Measurements from ENCODE around the gene SFT2D1. TPM values are rescaled to one million over a fixed set of nuclear protein-coding genes. Genes with fewer than 3 reads are reported as not detected.

The SFT2D1 gene
- total RNA-seq, 2 donors from 2014 or later = 40.7 to 67.5 TPM

DNA sequence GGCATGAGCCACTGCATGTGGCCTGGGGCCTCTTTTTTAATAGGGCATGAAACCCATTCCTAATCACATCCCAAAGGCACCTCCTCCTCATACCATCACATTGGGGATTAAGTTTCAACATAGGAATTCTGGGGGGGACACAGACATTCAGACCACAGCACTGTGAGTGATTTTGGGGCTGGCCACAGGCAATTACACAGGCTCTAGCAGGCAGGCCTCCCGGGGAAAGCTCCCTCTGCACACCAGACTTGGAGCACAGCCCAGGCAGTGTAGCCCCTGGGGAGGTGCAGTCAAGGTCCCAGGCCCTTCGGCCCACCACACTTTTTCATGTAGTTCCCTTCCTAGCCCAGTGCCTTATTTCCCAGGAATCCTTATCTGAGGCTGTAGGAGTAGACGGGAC lies 5.5 kb downstream of the SFT2D1 start:
- ATAC-seq (no peak), DNase-seq (ENCODE audit: low spot score) (no peak)
- Mint-ChIP-seq H3K9me3 (no peaks in the 10 kb centered on the region), H3K27ac (no peak overlapping the region), H3K36me3 (peaks cover 22% of the 10 kb centered on the region), H3K4me3 (no peak overlapping the region), H3K27me3 (no peaks in the 10 kb centered on the region), H3K4me1 (ENCODE audit: low read depth in 2 of 2) (peaks cover 43 to 47% of the 10 kb centered on the region in 2 donors)

DNA sequence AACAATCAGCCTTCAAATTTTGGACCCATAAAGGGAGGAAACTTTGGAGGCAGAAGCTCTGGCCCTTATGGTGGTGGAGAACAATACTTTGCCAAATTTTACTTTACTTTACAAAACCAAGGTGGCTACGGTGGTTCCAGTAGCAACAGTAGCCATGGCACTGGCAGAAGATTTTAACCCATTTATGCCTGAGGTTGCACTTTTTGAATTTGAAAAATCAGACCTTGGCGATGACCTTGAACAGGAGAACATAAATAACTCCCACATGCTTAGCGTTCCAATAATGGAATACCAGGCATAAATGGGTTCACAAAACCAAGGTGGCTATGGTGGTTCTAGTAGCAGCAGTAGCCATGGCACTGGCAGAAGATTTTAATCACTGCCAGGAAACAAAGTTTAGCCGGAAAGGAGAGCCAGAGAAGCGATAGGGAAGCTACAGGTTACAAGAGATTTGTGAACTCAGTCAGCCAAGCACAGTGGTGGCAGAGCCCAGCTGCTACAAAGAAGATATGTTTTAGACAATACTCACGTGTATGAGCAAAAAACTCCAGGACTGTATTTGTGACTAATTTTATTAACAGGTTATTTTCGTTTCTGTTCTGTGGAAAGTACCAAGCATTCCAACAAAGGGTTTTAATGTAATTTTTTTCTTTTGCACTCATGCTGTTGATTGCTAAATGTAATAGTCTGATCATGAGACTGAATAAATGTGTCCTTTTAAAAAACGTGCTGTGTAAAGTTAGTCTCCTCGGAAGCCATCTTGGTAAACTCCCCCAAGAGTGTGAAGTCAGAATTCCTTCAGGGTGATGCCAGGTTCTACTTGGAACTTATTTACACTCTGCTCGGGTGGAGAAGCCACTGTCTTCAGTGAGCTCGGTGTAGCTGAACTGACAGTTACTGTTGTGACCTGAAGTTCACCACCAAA lies 6.7 kb downstream of the SFT2D1 start:
- DNase-seq (ENCODE audit: low spot score) (no peak), ATAC-seq (no peak)
- Mint-ChIP-seq H3K27ac (peak overlapping the region in 1 of 2 donors; percentile 85), H3K27me3 (no peaks in the 10 kb centered on the region), H3K9me3 (no peaks in the 10 kb centered on the region), H3K4me3 (peak overlapping the region; percentile 95), H3K36me3 (peaks cover 22% of the 10 kb centered on the region), H3K4me1 (ENCODE audit: low read depth in 2 of 2) (peaks cover 41% of the 10 kb centered on the region in 2 donors)

DNA sequence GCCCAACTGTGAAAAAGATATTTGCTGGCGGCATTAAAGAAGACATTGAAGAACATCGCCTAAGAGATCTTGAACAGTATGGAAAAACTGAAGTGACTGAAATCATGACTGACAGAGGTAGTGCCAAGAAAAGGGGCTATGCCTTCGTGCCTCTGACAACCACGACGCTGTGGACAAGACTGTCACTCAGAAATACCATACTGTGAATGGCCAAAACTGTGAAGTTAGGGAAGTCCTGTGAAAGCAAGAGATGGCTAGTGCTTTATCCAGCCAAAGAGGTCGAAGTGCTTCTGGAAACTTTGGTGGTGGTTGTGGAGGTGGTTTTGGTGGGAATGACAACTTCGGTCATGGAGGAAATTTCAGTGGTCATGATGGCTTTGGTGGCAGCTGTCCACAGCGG lies 7.5 kb downstream of the SFT2D1 start:
- Mint-ChIP-seq H3K4me3 (peak overlapping the region; percentile 95), H3K27me3 (no peaks in the 10 kb centered on the region), H3K9me3 (no peaks in the 10 kb centered on the region), H3K27ac (peak overlapping the region; percentile 79 to 85), H3K4me1 (ENCODE audit: low read depth in 2 of 2) (peaks cover 41% of the 10 kb centered on the region in 2 donors), H3K36me3 (peaks cover 22% of the 10 kb centered on the region)
- DNase-seq (ENCODE audit: low spot score) (no peak), ATAC-seq (no peak)

DNA sequence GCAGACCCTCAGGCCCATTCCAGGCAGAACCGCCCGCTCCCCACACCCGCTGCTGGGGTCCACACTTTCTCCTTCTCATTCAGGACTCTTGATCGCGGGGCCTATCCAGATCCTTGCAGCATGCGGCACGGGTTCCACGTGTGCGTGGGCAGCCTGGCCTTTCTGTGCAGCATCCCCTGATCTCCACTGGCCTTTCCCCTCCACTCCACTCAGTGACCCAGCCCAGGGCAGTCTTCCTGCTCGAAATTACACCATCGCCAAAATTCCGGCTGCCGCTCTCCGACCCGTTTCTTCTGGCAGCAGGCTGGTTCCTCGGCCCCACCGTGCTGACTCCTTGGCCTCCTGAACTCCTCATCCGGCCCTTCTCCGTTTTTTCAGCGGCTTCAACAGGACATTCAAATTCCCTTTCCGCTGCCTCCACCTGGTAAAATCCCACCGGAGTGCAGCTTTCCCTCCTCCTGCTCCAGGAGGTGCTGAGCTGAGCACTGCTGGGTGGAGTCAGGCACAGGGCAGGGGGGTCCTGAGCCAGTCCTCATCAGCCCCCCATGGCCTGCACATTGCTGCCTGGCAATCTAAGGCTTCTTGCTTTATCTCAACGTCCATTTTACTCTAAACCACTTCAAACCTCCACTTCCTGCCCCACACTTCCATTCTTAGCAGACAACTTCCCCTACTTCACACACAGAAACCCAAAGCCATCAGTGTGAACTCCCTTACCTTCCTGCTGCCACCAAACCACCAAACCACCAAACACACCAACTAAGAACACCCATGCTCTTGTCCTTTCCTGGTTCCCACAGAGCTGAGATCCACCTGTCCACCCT lies 9.0 kb downstream of the SFT2D1 start:
- Mint-ChIP-seq H3K27ac (peak overlapping the region; percentile 79 to 85), H3K4me3 (peak overlapping the region; percentile 95), H3K36me3 (peaks cover 22% of the 10 kb centered on the region), H3K27me3 (no peaks in the 10 kb centered on the region), H3K9me3 (no peaks in the 10 kb centered on the region), H3K4me1 (ENCODE audit: low read depth in 2 of 2) (peaks cover 48 to 50% of the 10 kb centered on the region in 2 donors)
- peak; percentile 91 to 92 for ATAC-seq
- DNase-seq (ENCODE audit: low spot score) = peak; percentile 79

GRCh38 chr6:166331503-166332415 lies 10.6 kb downstream of the SFT2D1 start:
- peaks cover 47 to 52% of the 10 kb centered on the region in 2 donors for H3K4me1 Mint-ChIP-seq (ENCODE audit: low read depth in 2 of 2)
- ATAC-seq (no peak), DNase-seq (ENCODE audit: low spot score) (no peak)
- H3K36me3 Mint-ChIP-seq = peaks cover 16% of the 10 kb centered on the region
- H3K4me3 Mint-ChIP-seq = peak overlapping the region; percentile 95
- no peaks in the 10 kb centered on the region for H3K9me3 Mint-ChIP-seq
- peak overlapping the region in 1 of 2 donors; percentile 85 for H3K27ac Mint-ChIP-seq
- H3K27me3 Mint-ChIP-seq = no peaks in the 10 kb centered on the region

GRCh38 chr6:166330612-166331011 lies 11.7 kb downstream of the SFT2D1 start:
- peaks cover 20% of the 10 kb centered on the region for H3K36me3 Mint-ChIP-seq

GRCh38 chr6:166325383-166326042 lies 16.8 kb downstream of the SFT2D1 start:
- H3K4me3 Mint-ChIP-seq = peak overlapping the region; percentile 41
- no peaks in the 10 kb centered on the region for H3K9me3 Mint-ChIP-seq
- peaks cover 15% of the 10 kb centered on the region for H3K36me3 Mint-ChIP-seq
- ATAC-seq (peak; percentile 53 to 61), DNase-seq (ENCODE audit: low spot score) (no peak)
- peak overlapping the region in 1 of 2 donors; percentile 29 for H3K27ac Mint-ChIP-seq
- no peaks in the 10 kb centered on the region for H3K27me3 Mint-ChIP-seq
- H3K4me1 Mint-ChIP-seq (ENCODE audit: low read depth in 2 of 2) = peaks cover 31 to 39% of the 10 kb centered on the region in 2 donors

More at GRCh38 chr6:166330612-166331011, 11.7 kb downstream of the SFT2D1 start:
- ATAC-seq = no peak
- H3K27me3 Mint-ChIP-seq = no peaks in the 10 kb centered on the region
- DNase-seq (ENCODE audit: low spot score) = peak; percentile 60
- H3K9me3 Mint-ChIP-seq = no peaks in the 10 kb centered on the region
- H3K4me3 Mint-ChIP-seq = no peak overlapping the region
- H3K4me1 Mint-ChIP-seq (ENCODE audit: low read depth in 2 of 2) = peaks cover 56 to 63% of the 10 kb centered on the region in 2 donors
- no peak overlapping the region for H3K27ac Mint-ChIP-seq

DNA sequence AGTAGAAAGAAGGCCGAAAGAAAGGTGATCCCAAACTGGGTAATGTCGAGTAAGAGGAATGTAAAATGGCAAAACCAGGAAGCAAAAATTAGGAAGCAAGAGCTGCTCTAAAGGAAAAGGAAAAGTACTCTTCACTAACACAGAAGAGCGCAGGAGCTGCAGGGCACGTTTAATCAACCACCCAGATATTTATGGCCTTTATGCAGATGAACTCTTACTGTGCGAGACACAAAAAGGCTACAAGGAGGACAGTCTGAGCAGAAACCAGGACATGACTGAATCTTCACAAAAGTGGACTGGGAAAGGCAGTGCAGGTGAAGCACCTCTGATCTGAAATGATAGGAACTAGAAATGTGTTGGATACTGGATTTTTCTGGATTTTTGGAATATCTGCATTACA lies 18.9 kb downstream of the SFT2D1 start:
- H3K27ac Mint-ChIP-seq = no peak overlapping the region
- DNase-seq (ENCODE audit: low spot score) = no peak
- no peak overlapping the region for H3K4me3 Mint-ChIP-seq
- H3K4me1 Mint-ChIP-seq (ENCODE audit: low read depth in 2 of 2) = peaks cover 31% of the 10 kb centered on the region in 2 donors
- peaks cover 15% of the 10 kb centered on the region for H3K36me3 Mint-ChIP-seq
- ATAC-seq = no peak
- no peaks in the 10 kb centered on the region for H3K27me3 Mint-ChIP-seq
- H3K9me3 Mint-ChIP-seq = no peaks in the 10 kb centered on the region

DNA sequence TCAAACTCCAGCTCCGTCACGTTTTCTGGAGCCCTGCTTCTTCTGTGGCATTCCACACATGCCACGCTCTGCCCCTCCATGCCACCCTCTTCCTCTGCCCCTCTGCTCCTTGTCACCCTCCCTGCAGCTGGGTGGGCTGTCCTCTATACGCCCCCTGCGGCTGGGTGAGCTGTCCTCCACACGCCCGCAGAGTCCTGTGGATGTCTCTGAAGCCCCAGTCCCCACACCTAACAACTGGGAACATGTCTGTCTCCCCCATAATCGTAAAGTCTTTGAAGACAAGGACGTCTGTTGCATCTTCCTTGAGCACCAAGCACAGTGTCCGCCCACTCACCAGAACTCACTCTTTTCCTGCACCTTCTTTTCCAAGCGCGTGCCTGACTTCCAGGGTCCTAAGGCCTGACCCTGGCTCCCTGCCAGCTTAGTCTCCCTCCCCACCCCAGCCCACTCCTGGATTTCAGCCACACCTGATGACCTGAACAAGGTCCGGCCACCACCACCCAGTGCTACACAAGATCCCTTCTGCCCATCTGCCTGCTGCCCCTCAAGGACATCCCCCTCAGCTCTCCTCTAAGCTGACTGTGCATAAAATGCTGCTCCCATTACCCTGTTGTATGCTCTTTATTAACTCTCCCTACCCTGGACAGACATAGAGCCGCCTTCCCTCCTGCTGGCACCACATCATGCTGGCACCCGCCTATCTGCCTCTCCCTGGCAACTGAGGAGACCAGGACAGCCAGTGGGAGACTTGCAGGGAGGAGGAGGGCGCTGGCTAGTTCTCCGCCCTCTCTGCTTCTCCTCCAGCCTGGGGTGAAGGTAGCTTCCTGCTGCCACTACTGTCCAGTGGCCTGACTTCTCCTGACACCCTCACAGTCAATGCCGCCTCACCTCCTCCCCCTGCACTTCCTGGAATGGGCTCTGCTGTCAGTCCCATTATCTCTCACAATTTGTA lies 23.4 kb downstream of the SFT2D1 start:
- peaks cover 6% of the 10 kb centered on the region for H3K36me3 Mint-ChIP-seq
- H3K4me1 Mint-ChIP-seq (ENCODE audit: low read depth in 2 of 2) = peaks cover 0 to 13% of the 10 kb centered on the region in 2 donors
- H3K27me3 Mint-ChIP-seq = no peaks in the 10 kb centered on the region
- no peak overlapping the region for H3K27ac Mint-ChIP-seq
- no peak for ATAC-seq
- no peak overlapping the region for H3K4me3 Mint-ChIP-seq
- no peak for DNase-seq (ENCODE audit: low spot score)
- H3K9me3 Mint-ChIP-seq = no peaks in the 10 kb centered on the region

GRCh38 chr6:166318227-166318626 lies 24.1 kb downstream of the SFT2D1 start:
- ATAC-seq (no peak), DNase-seq (ENCODE audit: low spot score) (no peak)
- Mint-ChIP-seq H3K27ac (peak overlapping the region in 1 of 2 donors; percentile 67), H3K4me1 (ENCODE audit: low read depth in 2 of 2) (peaks cover 0 to 13% of the 10 kb centered on the region in 2 donors), H3K36me3 (peaks cover 3% of the 10 kb centered on the region), H3K4me3 (no peak overlapping the region), H3K9me3 (no peaks in the 10 kb centered on the region), H3K27me3 (no peaks in the 10 kb centered on the region)

DNA sequence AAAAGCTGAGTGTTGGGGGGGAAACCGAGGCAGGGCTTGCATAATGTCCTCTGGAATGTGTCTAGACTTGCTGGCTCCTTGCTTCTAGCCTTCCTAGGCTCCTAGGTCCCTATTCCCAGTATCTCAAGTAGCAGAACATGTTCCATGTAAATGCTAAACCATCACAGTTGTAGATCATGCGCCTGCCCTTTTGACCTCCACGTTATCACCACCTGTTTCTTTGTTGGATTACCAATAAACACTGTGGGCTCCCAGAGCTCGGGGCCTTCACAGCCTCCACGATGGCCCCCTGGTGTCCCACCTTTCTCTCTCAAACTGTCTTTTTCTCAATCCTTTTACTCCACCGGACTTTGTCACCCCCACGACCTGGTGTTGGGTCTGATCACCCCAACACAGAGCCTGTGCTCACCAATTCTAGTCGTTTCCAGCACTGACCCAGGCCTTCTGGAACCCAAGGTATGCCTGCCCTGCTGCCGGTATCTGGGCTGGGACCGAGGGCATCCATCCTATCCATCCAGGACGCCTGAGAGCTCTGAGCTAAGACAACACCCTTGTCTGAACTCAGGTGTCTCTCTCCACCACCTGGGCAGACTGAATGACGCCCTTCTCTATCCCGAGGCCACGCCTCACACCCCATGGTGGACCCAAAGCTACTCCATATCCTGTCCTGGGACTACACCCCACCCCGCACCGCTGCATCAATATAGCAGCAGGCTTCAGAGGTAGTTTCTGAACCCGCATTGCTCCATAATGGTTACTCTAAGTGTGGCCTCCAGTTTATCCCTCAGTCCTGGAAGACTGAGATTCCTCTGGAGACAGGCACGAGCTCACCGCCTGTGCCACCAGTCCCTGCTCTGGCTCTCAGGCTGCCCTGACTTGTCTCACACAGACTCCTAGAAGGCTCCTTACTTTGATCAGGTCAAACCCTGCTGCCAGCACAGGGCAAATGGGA lies 24.8 kb downstream of the SFT2D1 start:
- H3K4me1 Mint-ChIP-seq (ENCODE audit: low read depth in 2 of 2) = peaks cover 0 to 13% of the 10 kb centered on the region in 2 donors
- H3K9me3 Mint-ChIP-seq = no peaks in the 10 kb centered on the region
- no peaks in the 10 kb centered on the region for H3K36me3 Mint-ChIP-seq
- H3K27me3 Mint-ChIP-seq = no peaks in the 10 kb centered on the region
- ATAC-seq (no peak), DNase-seq (ENCODE audit: low spot score) (no peak)
- H3K4me3 Mint-ChIP-seq = no peak overlapping the region
- peak overlapping the region in 1 of 2 donors; percentile 67 for H3K27ac Mint-ChIP-seq

All from natural killer cell treated with Interleukin-12 subunit alpha and Interleukin-12 subunit beta and Interleukin-15 and Interleukin-18, amount 100 ng/mL, for 72 hours (primary cell).